Measurements from ENCODE around the gene PITPNB. TPM values are rescaled to one million over a fixed set of nuclear protein-coding genes. Genes with fewer than 3 reads are reported as not detected.

The PITPNB gene
- total RNA-seq, 1 donor from 2014 or later = 86.6 TPM

DNA sequence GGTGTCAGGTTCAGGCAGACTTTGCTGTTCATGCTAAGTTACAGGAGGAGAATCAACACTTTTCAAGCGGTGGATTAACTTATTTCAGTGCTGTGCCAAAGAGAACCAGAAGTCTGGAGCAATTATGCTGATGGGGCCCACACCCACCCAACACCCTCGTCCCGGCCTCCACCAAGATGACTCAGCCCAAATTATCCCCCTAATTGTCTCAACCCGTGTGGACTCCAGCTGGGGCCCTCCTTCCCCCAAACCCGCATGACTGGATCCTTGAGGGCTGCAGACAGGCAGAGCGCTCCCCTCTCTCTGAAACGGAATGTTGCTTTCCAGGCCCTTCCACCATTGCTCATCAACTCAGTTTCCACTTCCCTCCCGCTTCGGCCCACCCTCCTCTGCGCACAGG is 82.9 kb downstream of the PITPNB start:
- DNase-seq (ENCODE audit: extremely low spot score, unreplicated experiment) = no peak
- H3K36me3 Mint-ChIP-seq (ENCODE audit: unreplicated experiment) = peaks cover 6% of the 10 kb centered on the region
- H3K27ac Mint-ChIP-seq (ENCODE audit: unreplicated experiment) = peak overlapping the region; percentile 86
- H3K4me1 Mint-ChIP-seq (ENCODE audit: unreplicated experiment) = peaks cover 59% of the 10 kb centered on the region
- TF ChIP-seq, protein P1, sequence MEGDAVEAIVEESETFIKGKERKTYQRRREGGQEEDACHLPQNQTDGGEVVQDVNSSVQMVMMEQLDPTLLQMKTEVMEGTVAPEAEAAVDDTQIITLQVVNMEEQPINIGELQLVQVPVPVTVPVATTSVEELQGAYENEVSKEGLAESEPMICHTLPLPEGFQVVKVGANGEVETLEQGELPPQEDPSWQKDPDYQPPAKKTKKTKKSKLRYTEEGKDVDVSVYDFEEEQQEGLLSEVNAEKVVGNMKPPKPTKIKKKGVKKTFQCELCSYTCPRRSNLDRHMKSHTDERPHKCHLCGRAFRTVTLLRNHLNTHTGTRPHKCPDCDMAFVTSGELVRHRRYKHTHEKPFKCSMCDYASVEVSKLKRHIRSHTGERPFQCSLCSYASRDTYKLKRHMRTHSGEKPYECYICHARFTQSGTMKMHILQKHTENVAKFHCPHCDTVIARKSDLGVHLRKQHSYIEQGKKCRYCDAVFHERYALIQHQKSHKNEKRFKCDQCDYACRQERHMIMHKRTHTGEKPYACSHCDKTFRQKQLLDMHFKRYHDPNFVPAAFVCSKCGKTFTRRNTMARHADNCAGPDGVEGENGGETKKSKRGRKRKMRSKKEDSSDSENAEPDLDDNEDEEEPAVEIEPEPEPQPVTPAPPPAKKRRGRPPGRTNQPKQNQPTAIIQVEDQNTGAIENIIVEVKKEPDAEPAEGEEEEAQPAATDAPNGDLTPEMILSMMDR (IDR thresholded peaks at IDR 0.05) = no peak
- H3K4me3 Mint-ChIP-seq (ENCODE audit: unreplicated experiment) = no peak overlapping the region
- H3K9me3 Mint-ChIP-seq (ENCODE audit: unreplicated experiment) = peaks cover 4% of the 10 kb centered on the region
- no peaks in the 10 kb centered on the region for H3K27me3 Mint-ChIP-seq (ENCODE audit: unreplicated experiment)

DNA sequence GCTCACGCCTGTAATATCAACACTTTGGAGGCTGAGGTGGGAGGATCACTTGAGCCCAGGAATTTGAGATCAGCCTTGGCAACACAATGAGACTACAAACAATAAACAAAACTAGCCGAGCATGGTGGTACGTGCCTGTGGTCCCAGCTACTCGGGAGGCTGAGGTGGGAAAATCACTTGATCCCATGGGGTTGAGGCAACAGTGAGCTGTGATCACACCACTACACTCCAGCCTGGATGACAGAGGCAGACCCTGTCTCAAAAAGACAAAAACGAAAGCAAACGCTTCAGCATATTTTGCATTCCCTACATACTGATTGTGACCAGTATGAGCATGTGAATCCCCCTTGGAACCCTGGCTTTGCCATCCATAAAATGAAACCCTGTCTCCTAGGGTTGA is 83.6 kb downstream of the PITPNB start:
- H3K36me3 Mint-ChIP-seq (ENCODE audit: unreplicated experiment) = peaks cover 6% of the 10 kb centered on the region
- TF ChIP-seq, protein P1 (IDR thresholded peaks at IDR 0.05) = no peak
- peaks cover 4% of the 10 kb centered on the region for H3K9me3 Mint-ChIP-seq (ENCODE audit: unreplicated experiment)
- H3K27ac Mint-ChIP-seq (ENCODE audit: unreplicated experiment) = peak overlapping the region; percentile 86
- no peak for DNase-seq (ENCODE audit: extremely low spot score, unreplicated experiment)
- no peaks in the 10 kb centered on the region for H3K27me3 Mint-ChIP-seq (ENCODE audit: unreplicated experiment)
- H3K4me3 Mint-ChIP-seq (ENCODE audit: unreplicated experiment) = no peak overlapping the region
- H3K4me1 Mint-ChIP-seq (ENCODE audit: unreplicated experiment) = peaks cover 62% of the 10 kb centered on the region

DNA sequence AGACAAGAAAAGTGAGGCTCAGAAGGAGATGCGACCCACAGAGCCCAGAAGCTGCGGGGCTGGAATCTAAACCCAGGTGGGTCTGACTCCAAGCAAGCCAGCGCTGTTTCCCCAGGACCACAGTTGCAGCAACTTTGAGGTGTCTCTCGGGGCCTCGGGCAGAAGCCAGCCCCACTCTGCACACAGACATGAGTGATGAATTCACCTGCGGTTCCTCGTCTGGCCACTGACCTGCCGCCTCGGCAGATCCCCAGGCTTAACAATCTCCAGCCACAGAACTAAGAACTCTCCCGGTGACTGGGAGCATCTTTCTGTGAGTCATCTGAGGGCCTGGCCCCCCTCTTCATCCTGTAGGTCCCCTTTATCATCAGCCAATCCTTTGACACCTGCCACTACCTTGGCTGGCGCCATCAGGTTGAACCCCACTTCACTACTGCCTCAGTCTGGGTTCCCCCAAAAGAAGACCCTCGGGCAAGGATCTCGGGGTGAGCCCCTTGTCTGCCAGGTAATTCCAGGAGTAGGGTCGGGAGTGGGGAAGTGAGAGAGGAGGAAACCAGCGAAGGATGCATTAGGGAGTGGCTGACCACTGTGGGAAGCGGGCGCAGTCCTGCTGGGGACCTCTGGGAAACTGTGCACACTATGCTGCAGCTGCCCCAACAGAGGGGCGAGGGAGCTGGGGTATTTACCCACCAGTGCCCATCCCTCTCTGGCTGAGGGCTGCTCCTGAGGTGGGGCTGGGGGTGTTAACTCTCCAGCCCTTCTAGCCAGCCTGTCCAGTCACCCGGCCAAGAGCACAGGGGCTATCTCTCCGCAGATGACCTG is 84.5 kb downstream of the PITPNB start:
- H3K4me1 Mint-ChIP-seq (ENCODE audit: unreplicated experiment) = peaks cover 59% of the 10 kb centered on the region
- no peak for DNase-seq (ENCODE audit: extremely low spot score, unreplicated experiment)
- no peak overlapping the region for H3K4me3 Mint-ChIP-seq (ENCODE audit: unreplicated experiment)
- H3K27ac Mint-ChIP-seq (ENCODE audit: unreplicated experiment) = peak overlapping the region; percentile 86
- H3K36me3 Mint-ChIP-seq (ENCODE audit: unreplicated experiment) = peaks cover 6% of the 10 kb centered on the region
- TF ChIP-seq, protein P1 (IDR thresholded peaks at IDR 0.05) = no peak
- H3K9me3 Mint-ChIP-seq (ENCODE audit: unreplicated experiment) = peaks cover 4% of the 10 kb centered on the region
- H3K27me3 Mint-ChIP-seq (ENCODE audit: unreplicated experiment) = no peaks in the 10 kb centered on the region

DNA sequence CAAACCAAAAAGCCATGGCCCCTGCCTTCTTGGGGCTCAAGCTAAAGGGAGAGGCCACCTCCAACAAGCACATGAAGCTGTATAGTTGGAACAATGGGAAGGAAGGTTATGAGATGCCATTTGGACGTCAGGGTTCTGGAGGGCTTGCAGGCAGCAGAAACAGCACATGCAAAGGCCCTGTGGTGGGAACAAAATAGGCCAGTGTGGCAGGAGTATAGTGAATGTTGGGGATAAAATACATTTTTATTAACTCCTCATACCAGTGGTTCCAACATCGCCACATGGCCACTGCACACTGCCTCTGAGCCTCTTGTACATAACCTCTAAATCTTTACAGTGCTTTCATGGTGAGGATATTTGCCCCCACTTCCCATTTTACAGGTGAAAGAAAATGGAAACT is 85.3 kb downstream of the PITPNB start:
- peaks cover 4% of the 10 kb centered on the region for H3K9me3 Mint-ChIP-seq (ENCODE audit: unreplicated experiment)

DNA sequence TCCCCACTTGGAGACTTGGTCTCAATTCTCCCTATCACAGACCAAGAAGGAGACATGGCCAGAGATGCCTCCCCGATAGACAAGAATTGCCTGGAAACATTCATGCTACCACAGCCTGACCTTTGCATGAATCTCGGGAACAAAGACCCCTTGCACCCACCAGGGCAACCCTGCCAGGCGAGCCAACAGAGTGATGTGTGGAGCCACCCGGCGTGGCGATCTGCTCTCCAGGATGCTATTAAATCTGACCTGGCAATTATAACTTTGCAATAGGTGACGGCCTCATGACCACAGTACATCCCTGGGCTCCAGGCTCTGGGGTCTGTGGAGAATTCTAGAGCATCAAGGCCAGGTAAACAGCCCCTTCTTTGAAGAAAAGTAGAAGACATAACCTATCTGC is 86.5 kb downstream of the PITPNB start:
- H3K9me3 Mint-ChIP-seq (ENCODE audit: unreplicated experiment) = peaks cover 3% of the 10 kb centered on the region
- TF ChIP-seq, protein P1 (IDR thresholded peaks at IDR 0.05) = no peak
- no peaks in the 10 kb centered on the region for H3K27me3 Mint-ChIP-seq (ENCODE audit: unreplicated experiment)
- peaks cover 5% of the 10 kb centered on the region for H3K36me3 Mint-ChIP-seq (ENCODE audit: unreplicated experiment)
- no peak overlapping the region for H3K27ac Mint-ChIP-seq (ENCODE audit: unreplicated experiment)
- DNase-seq (ENCODE audit: extremely low spot score, unreplicated experiment) = no peak
- peaks cover 47% of the 10 kb centered on the region for H3K4me1 Mint-ChIP-seq (ENCODE audit: unreplicated experiment)
- H3K4me3 Mint-ChIP-seq (ENCODE audit: unreplicated experiment) = no peak overlapping the region

More for the DNA sequence above, 85.3 kb downstream of the PITPNB start:
- Mint-ChIP-seq H3K27ac (ENCODE audit: unreplicated experiment) (no peak overlapping the region), H3K27me3 (ENCODE audit: unreplicated experiment) (no peaks in the 10 kb centered on the region), H3K36me3 (ENCODE audit: unreplicated experiment) (peaks cover 8% of the 10 kb centered on the region), H3K4me1 (ENCODE audit: unreplicated experiment) (peaks cover 52% of the 10 kb centered on the region), H3K4me3 (ENCODE audit: unreplicated experiment) (no peak overlapping the region)
- TF ChIP-seq, protein P1 (IDR thresholded peaks at IDR 0.05) = no peak
- DNase-seq (ENCODE audit: extremely low spot score, unreplicated experiment) = no peak

Measured in osteocyte (in vitro differentiated cells).